GM23338 (cell line): ENCODE measurements around the gene ARMC9. TPM values are rescaled to one million over a fixed set of nuclear protein-coding genes. Genes with fewer than 3 reads are reported as not detected.

ENCODE experiments used
- ATAC-seq: fragments of 200-7000 bp; cut with Tn5 transposase; 3 replicates; pipeline ENCODE4 v1.9.1; 2020
- DNase-seq: peaks from one replicate; pipeline ENCODE4 v3.0.0-alpha.2; 2015; ENCODE audit warnings: low spot score
- H2AFZ ChIP-seq: fragments of 200-600 bp; sonication (generic); 2 replicates; pipeline ENCODE4 v1.8.0; 2016; ENCODE audit warnings: antibody characterized with exemption, mild to moderate bottlenecking, moderate library complexity
- H3F3A ChIP-seq: fragments of 200-600 bp; sonication (generic); replicated peaks from 2 replicates; pipeline ENCODE4 v1.8.0; 2017; ENCODE audit warnings: antibody characterized with exemption, mixed run types, low read depth
- H3K27ac ChIP-seq: fragments of 200-600 bp; sonication (generic); 2 replicates; pipeline ENCODE4 v1.6.1; 2016; ENCODE audit warnings: low read depth
- H3K27me3 ChIP-seq: fragments of 200-600 bp; sonication (generic); 2 replicates; pipeline ENCODE4 v1.8.0; 2016; ENCODE audit warnings: mild to moderate bottlenecking, mixed run types, moderate library complexity; ENCODE audit not compliant: insufficient read depth
- H3K36me3 ChIP-seq: fragments of 200-600 bp; sonication (generic); 2 replicates; pipeline ENCODE4 v1.8.0; 2016; ENCODE audit warnings: mild to moderate bottlenecking; ENCODE audit not compliant: insufficient read depth
- H3K4me1 ChIP-seq: fragments of 200-600 bp; sonication (generic); 2 replicates; pipeline ENCODE4 v1.8.0; 2016; ENCODE audit warnings: mild to moderate bottlenecking, moderate library complexity; ENCODE audit not compliant: insufficient read depth
- H3K4me2 ChIP-seq: fragments of 200-600 bp; sonication (generic); 2 replicates; pipeline ENCODE4 v1.7.1; 2017; ENCODE audit warnings: mixed run types
- H3K4me3 ChIP-seq: fragments of 200-600 bp; sonication (generic); 2 replicates; pipeline ENCODE4 v1.6.1; 2016; ENCODE audit warnings: mixed run types
- H3K79me2 ChIP-seq: fragments of 200-600 bp; sonication (generic); replicated peaks from 2 replicates; pipeline ENCODE4 v1.8.0; 2017; ENCODE audit warnings: mild to moderate bottlenecking; ENCODE audit not compliant: insufficient read depth
- H3K9me2 ChIP-seq: fragments of 200-600 bp; sonication (generic); 2 replicates; pipeline ENCODE4 v1.8.0; 2017; ENCODE audit not compliant: insufficient read depth
- H4K20me1 ChIP-seq: fragments of 200-600 bp; sonication (generic); replicated peaks from 2 replicates; pipeline ENCODE4 v1.8.0; 2017; ENCODE audit warnings: mild to moderate bottlenecking; ENCODE audit not compliant: insufficient read depth
- H3K27ac Mint-ChIP-seq: 2 replicates; pipeline ENCODE4 v1.8.0; 2020; ENCODE audit warnings: inconsistent platforms, mild to moderate bottlenecking, moderate library complexity, mixed read lengths
- H3K27me3 Mint-ChIP-seq: 3 replicates; pipeline ENCODE4 v1.8.0; 2022; ENCODE audit warnings: low read depth, mild to moderate bottlenecking, moderate library complexity, mixed read lengths, inconsistent platforms; ENCODE audit not compliant: insufficient read depth, poor library complexity
- H3K36me3 Mint-ChIP-seq: 3 replicates; pipeline ENCODE4 v1.8.0; 2021; ENCODE audit warnings: low read depth, mild to moderate bottlenecking, inconsistent platforms, moderate library complexity, mixed read lengths
- H3K4me1 Mint-ChIP-seq: 3 replicates; pipeline ENCODE4 v1.8.0; 2020; ENCODE audit warnings: mild to moderate bottlenecking, inconsistent platforms, mixed read lengths
- H3K4me3 Mint-ChIP-seq: 3 replicates; pipeline ENCODE4 v1.8.0; 2021; ENCODE audit warnings: moderate library complexity, mild to moderate bottlenecking, inconsistent platforms, mixed read lengths
- H3K9me3 Mint-ChIP-seq: 3 replicates; pipeline ENCODE4 v1.8.0; 2020; ENCODE audit warnings: moderate library complexity, mild to moderate bottlenecking, inconsistent platforms, mixed read lengths
- CTCF ChIP-seq, 2 experiments: fragments of 200-600 bp in 1 of 2; sonication (generic) in 1 of 2; conservative IDR thresholded peaks; 2 replicates each; pipeline versions ENCODE4 v1.5.1 to v1.6.1; 2016 to 2017; ENCODE audit warnings: antibody characterized with exemption in 2 of 2, low read depth in 2 of 2, mild to moderate bottlenecking in 2 of 2, moderate library complexity in 1 of 2
- STAT1 ChIP-seq: IDR thresholded peaks from one replicate; pipeline ENCODE4 v1.6.1; 2016; ENCODE audit warnings: antibody characterized with exemption; ENCODE audit not compliant: unreplicated experiment
- ZNF114 ChIP-seq: fragments of 250-450 bp; sonication (Bioruptor Pico); IDR thresholded peaks from 2 replicates; pipeline ENCODE4 v1.5.0; 2020; ENCODE audit warnings: mild to moderate bottlenecking, moderate library complexity
- ZNF462 ChIP-seq: fragments of 250-450 bp; sonication (Bioruptor Pico); IDR thresholded peaks from 2 replicates; pipeline ENCODE4 v1.5.0; 2020; ENCODE audit warnings: mild to moderate bottlenecking, moderate library complexity
- polyA plus RNA-seq: library from polyadenylated mRNA; unstranded; fragments of >200 nt; fragmentation: Nextera tagmentation; extraction: Ambion mirVana; gene quantifications from 2 replicates; pipeline ENCODE4 v1.2.1, GENCODE V29; 2016
- total RNA-seq: library from RNA; depleted of rRNA; stranded (reverse); fragments of >200 nt; shearing (Covaris generic); gene quantifications from 2 replicates; pipeline ENCODE4 v1.2.3, GENCODE V29; 2014

The ARMC9 gene
- total and polyA plus RNA-seq, 2 experiments from 2014 or later = 29.2 to 56.0 TPM

DNA sequence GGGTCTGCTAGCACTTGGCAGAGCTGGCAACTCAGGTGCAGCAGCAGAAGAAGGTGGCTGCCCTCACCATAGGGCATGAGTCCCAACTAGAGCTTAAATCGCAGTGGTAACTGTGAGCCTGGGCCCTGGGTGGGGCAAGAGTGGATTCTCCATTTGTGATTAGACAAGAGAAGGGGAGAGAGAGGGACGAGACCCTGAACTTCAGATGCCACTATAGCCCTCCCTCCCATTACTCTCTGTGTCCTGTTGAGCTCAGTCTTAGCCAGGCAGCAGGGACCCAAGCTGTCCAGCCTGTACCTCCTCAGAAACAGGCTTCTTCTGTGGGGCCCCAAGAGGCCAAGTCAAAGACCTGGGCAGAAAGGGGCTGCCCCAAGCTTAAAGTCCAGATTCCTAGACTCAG lies 127.4 kb downstream of the ARMC9 start (continued):
- no peak for TF ChIP-seq ZNF462 (CRISPR knock-in tag)
- TF ChIP-seq CTCF (conservative IDR thresholded peaks at IDR 0.05; ENCODE audit: low read depth in 2 of 2) = no peak
- TF ChIP-seq STAT1 = no peak

GRCh38 chr2:231326404-231326803 lies 128.0 kb downstream of the ARMC9 start:
- Histone ChIP-seq H3K36me3 (no peaks in the 10 kb centered on the region), H3K27me3 (no peaks in the 10 kb centered on the region), H3K4me1 (no peaks in the 10 kb centered on the region; the same call in 1 of the 2 replicates), H3K4me2 (no peak overlapping the region), H3K9me2 (0 out of 2 replicates have a peak, but pooled peaks cover 3% of the 10 kb centered on the region), H3K27ac (0 out of 2 replicates have a peak overlapping the region, but pooled peaks have one; percentile 39), H4K20me1 (no peaks in the 10 kb centered on the region), H3K4me3 (no peak overlapping the region), H3K79me2 (no peaks in the 10 kb centered on the region), H3F3A (0 out of 2 replicates have a peak, but pooled peaks cover 4% of the 10 kb centered on the region), H2AFZ (no peak overlapping the region)
- peaks cover 2% of the 10 kb centered on the region; the same call in 2 of the 3 replicates for H3K36me3 Mint-ChIP-seq
- no peaks in the 10 kb centered on the region for H3K9me3 Mint-ChIP-seq
- no peak overlapping the region for H3K4me3 Mint-ChIP-seq
- DNase-seq (no peak), ATAC-seq (peak; percentile 55)
- H3K27me3 Mint-ChIP-seq = peaks cover 4% of the 10 kb centered on the region
- H3K4me1 Mint-ChIP-seq = peaks cover 20% of the 10 kb centered on the region; the same call in 2 of the 3 replicates
- no peak for TF ChIP-seq ZNF114 (CRISPR knock-in tag)
- TF ChIP-seq CTCF (conservative IDR thresholded peaks at IDR 0.05; ENCODE audit: low read depth in 2 of 2) = peak in 1 of 2 experiments; percentile 18; a peak in 1 of 4 replicates
- H3K27ac Mint-ChIP-seq = no peak overlapping the region; the same call in 1 of the 2 replicates
